ENCODE measurements around the gene TMOD1.

DNA sequence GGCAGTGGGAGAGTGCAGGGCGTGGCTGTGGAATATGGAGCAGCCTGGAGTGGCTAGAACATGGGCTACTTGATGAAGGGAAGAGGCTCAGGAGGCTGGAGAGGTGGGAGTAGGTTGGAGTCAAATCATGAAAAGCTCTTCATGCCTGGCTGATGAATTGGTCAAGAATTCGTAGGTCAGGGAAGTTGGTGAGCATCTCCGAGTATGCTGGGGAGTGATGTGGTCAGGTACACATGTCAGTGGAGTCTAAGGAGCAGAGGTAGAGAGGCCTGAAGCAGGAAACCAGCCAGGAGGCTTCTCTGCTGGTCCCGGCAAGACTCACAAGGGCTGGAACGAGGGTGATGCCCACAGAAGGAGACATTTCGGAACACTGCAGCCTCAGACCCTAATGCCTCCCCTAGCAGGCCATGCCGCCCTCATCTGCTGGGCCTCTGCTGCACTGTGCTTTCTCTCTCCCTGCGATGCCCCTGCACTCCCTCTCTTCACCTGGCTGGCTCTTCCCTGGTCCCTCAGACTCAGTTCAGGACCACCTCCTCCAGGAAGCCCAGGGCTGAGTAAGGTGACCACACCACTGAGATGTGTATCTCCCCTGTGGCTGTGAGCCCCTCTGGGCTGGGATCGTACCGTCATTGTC, 33.6 kb downstream of the TMOD1 start:
- TF ChIP-seq, protein P1, sequence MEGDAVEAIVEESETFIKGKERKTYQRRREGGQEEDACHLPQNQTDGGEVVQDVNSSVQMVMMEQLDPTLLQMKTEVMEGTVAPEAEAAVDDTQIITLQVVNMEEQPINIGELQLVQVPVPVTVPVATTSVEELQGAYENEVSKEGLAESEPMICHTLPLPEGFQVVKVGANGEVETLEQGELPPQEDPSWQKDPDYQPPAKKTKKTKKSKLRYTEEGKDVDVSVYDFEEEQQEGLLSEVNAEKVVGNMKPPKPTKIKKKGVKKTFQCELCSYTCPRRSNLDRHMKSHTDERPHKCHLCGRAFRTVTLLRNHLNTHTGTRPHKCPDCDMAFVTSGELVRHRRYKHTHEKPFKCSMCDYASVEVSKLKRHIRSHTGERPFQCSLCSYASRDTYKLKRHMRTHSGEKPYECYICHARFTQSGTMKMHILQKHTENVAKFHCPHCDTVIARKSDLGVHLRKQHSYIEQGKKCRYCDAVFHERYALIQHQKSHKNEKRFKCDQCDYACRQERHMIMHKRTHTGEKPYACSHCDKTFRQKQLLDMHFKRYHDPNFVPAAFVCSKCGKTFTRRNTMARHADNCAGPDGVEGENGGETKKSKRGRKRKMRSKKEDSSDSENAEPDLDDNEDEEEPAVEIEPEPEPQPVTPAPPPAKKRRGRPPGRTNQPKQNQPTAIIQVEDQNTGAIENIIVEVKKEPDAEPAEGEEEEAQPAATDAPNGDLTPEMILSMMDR (IDR thresholded peaks at IDR 0.05): no peak
- no peak for TF ChIP-seq POLR2A (IDR thresholded peaks at IDR 0.05)

All from thyroid gland (tissue), 4 donors.